ENCODE results near the gene MGAT4C.

MGAT4C gene

GRCh38 chr12:85971800-85972199 lies 284.4 kb downstream of the MGAT4C start:
- no peak for DNase-seq (ENCODE audit: low spot score)

GRCh38 chr12:85968606-85969005 lies 287.6 kb downstream of the MGAT4C start:
- DNase-seq (ENCODE audit: low spot score), result no peak

DNA sequence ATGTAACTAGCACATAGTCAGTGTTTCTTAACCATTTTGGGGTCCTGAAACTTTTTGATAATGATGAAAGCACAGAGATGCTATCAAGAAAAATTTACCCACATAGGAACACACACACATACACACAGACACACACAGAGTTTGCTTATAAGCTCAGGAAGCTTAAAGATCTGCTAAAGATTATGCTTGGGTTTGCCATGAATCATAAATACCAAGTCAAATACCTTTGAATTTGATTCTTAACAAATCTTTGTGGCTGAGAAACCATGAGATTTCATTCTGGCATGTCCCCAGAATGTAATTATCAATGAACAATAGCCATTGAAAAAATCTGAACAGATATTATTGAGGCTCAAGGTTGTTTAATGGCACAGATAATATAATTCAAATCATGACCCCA lies 292.9 kb downstream of the MGAT4C start:
- no peak for DNase-seq (ENCODE audit: low spot score)

DNA sequence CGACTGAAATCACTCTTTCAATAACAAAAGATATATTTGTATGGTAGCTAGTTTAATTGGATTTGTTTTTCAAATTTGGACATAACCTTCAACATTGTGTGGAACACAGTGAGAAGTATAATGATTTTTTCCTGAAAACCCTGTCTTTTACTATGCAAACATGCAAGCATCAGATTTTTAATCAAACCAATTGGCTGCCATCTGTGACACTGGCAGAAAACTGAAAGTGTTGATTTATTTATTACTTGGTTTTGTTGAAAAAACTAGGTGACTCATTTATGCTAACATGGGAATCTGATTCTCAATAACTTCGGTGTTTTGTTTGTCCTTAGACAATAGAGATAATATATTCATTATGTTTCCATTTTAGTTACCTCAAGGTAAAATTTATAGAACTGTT lies 300.1 kb downstream of the MGAT4C start:
- no peak for DNase-seq (ENCODE audit: low spot score)

- DNase-seq (ENCODE audit: low spot score), result no peak
Observed at GRCh38 chr12:85955127-85955526, 301.1 kb downstream of the MGAT4C start.

DNA sequence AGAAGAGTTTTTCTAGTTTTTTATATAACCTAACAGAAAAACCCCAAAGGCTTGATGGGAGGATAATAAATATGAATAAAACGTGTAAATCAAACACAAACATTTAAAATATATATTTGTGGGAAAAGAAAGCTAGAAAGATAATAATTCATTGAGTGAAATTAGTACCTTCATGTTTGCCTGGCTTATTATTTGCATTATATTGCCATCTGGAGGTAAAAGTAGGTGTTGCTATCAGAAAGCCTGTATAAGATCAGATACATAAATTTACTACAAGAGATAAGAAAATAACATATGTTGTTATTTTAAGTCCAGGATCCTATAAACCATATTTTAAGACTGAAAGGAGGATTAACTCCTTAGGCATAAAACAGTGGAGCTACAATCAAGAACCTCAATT lies 304.4 kb downstream of the MGAT4C start:
- DNase-seq (ENCODE audit: low spot score), result no peak

DNA sequence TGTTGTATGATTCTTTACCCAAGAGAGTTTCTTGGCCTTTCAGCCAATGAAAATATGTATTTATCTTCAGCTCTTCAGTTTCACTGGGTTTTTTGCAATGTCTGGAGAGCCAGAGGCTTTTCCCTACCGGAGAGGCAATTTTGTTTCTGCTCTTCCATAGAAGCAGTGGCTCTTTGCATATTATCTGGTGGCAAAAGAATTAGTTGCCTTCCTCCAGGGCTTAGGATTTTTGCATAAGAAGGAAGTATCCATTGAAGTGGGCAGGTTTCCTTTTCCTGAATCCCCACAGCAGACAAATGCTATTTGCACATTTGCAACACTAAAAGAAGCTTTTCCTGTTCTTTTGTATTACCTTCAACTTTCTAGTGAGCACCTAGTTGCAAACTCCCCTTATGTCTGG lies 306.9 kb downstream of the MGAT4C start:
- DNase-seq (ENCODE audit: low spot score), result no peak

- DNase-seq (ENCODE audit: low spot score), result no peak
Observed at GRCh38 chr12:85948340-85948739, 307.9 kb downstream of the MGAT4C start.

DNA sequence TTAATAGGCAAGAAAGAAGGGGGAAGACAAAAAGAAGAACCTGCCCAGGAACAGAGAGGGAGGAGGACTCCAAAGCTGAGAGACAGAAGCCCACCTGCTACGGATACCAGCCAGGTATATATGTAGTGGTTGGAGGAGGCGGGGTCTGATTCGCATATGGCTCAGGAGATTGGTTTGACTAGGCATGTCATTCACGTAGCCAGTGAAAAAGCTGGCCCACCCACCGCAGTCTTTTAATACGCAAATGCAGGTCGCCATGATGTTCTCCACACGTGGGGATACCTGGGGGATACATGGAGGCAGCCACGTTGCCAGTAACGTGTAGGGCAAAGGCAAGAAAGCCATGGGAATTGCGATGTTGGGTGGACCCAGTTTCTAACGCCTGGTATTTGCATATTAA lies 308.9 kb downstream of the MGAT4C start:
- DNase-seq (ENCODE audit: low spot score), result no peak

- DNase-seq (ENCODE audit: low spot score), result no peak
Observed at GRCh38 chr12:85946375-85946774, 309.8 kb downstream of the MGAT4C start.

DNA sequence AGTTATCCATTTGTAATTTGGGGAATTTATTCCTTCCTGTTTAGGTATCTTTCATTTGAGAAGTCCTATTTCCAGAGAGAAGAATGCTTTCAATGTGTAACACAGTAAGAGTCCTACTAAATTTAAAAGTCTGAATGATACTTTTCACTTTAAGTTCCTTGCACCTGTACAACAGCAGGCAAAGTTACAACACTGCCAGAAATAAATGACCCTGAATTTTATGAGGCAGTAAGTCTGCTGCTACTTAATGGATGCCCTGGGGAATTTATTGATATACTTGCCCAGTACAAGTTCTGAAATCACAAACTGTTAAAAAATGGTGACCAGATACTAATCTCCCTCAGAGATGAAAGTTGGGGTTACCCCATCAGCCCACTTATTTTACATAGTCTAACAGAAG lies 329.0 kb downstream of the MGAT4C start:
- DNase-seq (ENCODE audit: low spot score), result no peak

GRCh38 chr12:85923767-85924331 lies 332.3 kb downstream of the MGAT4C start:
- DNase-seq (ENCODE audit: low spot score), result no peak

DNA sequence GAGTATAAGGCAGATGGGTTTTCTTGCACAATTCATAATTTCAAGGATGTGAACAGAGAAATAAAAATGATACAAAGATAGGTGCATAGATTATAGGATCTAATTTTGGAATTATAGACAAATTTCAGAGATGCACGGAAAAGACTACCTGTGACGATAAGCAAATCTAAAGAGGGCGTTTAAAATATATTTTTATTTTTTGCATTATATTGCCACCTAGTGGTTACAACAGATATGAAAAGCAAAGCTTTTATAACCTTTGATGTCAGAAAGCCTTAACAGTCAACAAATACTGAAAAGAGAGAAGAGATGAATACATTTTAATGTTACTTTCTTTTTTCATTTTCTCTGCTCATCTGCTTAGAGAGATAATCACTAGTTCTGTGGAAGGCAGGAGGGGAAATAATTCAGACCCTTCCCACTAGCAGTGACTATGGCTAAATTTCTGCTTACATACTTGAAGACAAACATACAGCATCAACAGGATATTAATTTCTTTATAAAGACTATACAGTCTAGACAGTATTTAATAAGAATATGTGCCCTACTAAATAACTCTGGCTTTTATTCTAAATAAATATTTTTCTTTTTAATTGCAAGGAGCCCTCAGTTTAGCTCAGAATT lies 335.8 kb downstream of the MGAT4C start:
- no peak for DNase-seq (ENCODE audit: low spot score)

All from CD4-positive, alpha-beta T cell treated with Interleukin-6 at 100 ng/mL for 8 hours (primary cell).